ENCODE results near the gene TBXAS1. TPM values are rescaled to one million over a fixed set of nuclear protein-coding genes. Genes with fewer than 3 reads are reported as not detected.

Gene TBXAS1
- total RNA-seq, 2 donors from 2014 or later: 3.6 to 10.6 TPM

DNA sequence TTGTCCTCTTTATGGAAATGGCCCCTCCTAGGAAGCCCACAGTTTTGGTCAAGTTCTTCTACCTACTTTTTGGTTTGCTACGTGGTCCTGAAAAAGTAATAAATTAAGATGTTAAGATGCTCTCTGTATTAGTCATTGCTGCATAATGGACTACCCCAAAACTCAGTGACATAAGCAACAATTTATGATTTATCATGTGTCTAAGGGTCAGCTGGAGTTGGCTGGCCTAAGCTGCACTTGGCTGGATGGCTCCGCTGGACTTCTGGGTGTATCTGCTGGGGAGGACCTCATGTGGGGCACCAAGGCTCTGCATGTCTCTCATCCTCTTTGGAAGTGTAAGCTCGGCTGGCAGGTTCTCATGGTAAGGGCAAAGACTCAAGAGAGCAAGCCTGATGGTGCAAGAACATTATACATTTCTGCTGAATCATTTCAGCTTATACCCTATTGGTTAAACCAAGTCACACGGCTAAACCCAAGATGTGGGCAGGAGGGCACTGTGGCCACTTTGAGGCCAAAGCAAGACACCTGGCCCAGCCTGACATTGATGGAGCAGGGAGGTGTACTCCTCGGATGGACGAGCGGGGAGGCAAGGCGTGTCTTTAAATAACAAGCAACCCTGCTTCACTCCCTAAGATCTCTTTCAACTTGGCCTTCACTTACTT is 47.7 kb downstream of the TBXAS1 start:
- Histone ChIP-seq H3K4me3 (no peak overlapping the region), H3K27me3 (no peaks in the 10 kb centered on the region), H3K4me1 (peaks cover 8% of the 10 kb centered on the region), H3K27ac (no peak overlapping the region), H3K36me3 (replicated peaks in 1 of 2; ENCODE audit: insufficient read depth in 1 of 2, low read depth in 2 of 2) (no peaks in the 10 kb centered on the region), H3K9me3 (no peaks in the 10 kb centered on the region)
- TF ChIP-seq, protein P1, sequence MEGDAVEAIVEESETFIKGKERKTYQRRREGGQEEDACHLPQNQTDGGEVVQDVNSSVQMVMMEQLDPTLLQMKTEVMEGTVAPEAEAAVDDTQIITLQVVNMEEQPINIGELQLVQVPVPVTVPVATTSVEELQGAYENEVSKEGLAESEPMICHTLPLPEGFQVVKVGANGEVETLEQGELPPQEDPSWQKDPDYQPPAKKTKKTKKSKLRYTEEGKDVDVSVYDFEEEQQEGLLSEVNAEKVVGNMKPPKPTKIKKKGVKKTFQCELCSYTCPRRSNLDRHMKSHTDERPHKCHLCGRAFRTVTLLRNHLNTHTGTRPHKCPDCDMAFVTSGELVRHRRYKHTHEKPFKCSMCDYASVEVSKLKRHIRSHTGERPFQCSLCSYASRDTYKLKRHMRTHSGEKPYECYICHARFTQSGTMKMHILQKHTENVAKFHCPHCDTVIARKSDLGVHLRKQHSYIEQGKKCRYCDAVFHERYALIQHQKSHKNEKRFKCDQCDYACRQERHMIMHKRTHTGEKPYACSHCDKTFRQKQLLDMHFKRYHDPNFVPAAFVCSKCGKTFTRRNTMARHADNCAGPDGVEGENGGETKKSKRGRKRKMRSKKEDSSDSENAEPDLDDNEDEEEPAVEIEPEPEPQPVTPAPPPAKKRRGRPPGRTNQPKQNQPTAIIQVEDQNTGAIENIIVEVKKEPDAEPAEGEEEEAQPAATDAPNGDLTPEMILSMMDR (IDR thresholded peaks at IDR 0.05): no peak
- TF ChIP-seq POLR2A (IDR thresholded peaks at IDR 0.05): no peak
- WGBS, 2 donors: 92 to 93% methylated on average over 8 of the region's 8 CpGs
- ATAC-seq: no peak
- no peak for DNase-seq
- intact Hi-C loops (cut with DNase I): no loop called here

DNA sequence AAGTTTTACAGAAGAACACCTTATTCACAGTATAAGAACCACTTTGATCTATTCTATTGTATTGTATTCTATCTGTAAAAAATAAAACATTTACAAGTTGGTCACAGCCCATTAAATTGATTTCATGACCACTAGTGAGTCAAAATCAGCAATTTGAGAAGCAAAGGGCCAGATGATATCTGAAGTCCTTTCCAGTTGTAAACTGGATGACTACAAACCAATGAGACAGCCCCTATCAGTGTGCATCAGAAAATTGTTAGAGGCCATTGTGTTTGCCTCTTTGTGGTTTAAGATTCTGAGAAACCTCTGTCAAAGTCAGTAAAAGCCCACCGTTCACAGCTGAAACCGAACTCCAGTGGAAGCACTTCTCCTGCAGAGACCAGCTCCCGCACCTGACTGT is 54.8 kb downstream of the TBXAS1 start:
- intact Hi-C loops (cut with DNase I): no loop called here
- DNase-seq (no peak), ATAC-seq (no peak)
- Histone ChIP-seq H3K4me3 (no peak overlapping the region), H3K9me3 (no peaks in the 10 kb centered on the region), H3K36me3 (replicated peaks in 1 of 2; ENCODE audit: insufficient read depth in 1 of 2, low read depth in 2 of 2) (no peaks in the 10 kb centered on the region), H3K27me3 (no peaks in the 10 kb centered on the region), H3K4me1 (no peaks in the 10 kb centered on the region), H3K27ac (no peak overlapping the region)
- 62 to 79% methylated on average over 3 of the region's 3 CpGs for WGBS, 2 donors
- no peak for TF ChIP-seq POLR2A (IDR thresholded peaks at IDR 0.05)
- TF ChIP-seq, protein P1 (IDR thresholded peaks at IDR 0.05): no peak

DNA sequence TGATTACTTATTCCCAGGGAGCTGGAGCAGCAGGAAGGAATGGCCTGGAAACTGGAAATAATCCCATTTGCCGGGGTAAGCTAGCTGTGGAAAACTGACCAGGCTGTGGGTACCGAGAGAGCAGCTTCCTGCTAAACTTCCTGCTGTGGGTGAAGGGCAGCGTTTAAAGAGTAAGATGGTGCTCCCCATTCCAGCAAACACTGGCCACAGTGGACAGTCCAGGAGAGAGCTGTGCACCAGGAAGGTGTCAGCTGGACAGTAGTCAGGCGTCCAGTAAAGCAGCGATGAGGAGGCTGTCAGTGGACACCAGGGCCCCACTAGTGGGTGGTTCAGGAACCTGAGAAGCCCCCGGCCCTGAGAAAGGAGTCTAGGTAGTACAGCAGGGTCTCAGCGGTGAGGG is 55.4 kb downstream of the TBXAS1 start:
- no peaks in the 10 kb centered on the region for H3K9me3 ChIP-seq
- 84 to 92% methylated on average over 7 of the region's 7 CpGs for WGBS, 2 donors
- DNase-seq: no peak
- H3K4me1 ChIP-seq: no peaks in the 10 kb centered on the region
- intact Hi-C loops (cut with DNase I): no loop called here
- H3K36me3 ChIP-seq (replicated peaks in 1 of 2; ENCODE audit: insufficient read depth in 1 of 2, low read depth in 2 of 2): no peaks in the 10 kb centered on the region
- TF ChIP-seq, protein P1 (IDR thresholded peaks at IDR 0.05): no peak
- no peak for TF ChIP-seq POLR2A (IDR thresholded peaks at IDR 0.05)
- no peaks in the 10 kb centered on the region for H3K27me3 ChIP-seq
- no peak overlapping the region for H3K4me3 ChIP-seq
- no peak for ATAC-seq
- no peak overlapping the region for H3K27ac ChIP-seq

GRCh38 chr7:139885511-139885910 is 56.4 kb downstream of the TBXAS1 start:
- H3K27ac ChIP-seq: no peak overlapping the region
- no peak overlapping the region for H3K4me3 ChIP-seq
- no peaks in the 10 kb centered on the region for H3K36me3 ChIP-seq (replicated peaks in 1 of 2; ENCODE audit: insufficient read depth in 1 of 2, low read depth in 2 of 2)
- DNase-seq: no peak
- intact Hi-C loops (cut with DNase I): no loop called here
- no peaks in the 10 kb centered on the region for H3K9me3 ChIP-seq
- TF ChIP-seq, protein P1 (IDR thresholded peaks at IDR 0.05): no peak
- TF ChIP-seq POLR2A (IDR thresholded peaks at IDR 0.05): no peak
- no peak for ATAC-seq
- H3K4me1 ChIP-seq: no peaks in the 10 kb centered on the region
- no peaks in the 10 kb centered on the region for H3K27me3 ChIP-seq

DNA sequence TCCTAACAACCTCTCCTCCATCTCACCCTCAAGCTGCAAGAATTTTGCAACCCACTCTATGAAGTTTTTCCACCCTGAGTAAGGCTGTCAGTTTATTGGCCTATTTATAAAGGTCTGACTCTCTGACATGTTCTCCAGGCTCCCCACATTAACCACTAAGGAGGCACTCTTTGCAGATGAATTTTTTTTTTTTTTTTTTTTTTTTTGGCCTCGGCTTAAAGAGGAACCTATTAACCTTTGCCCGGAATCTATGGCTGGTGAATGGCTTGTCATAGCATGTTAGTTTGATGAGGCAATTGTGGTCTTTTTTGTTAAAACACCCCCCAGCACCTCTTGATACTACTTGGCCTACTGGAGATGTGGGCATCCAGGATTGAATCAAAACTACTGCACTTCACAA is 57.1 kb downstream of the TBXAS1 start:
- 49 to 75% methylated on average over 2 of the region's 2 CpGs for WGBS, 2 donors
- Histone ChIP-seq H3K36me3 (replicated peaks in 1 of 2; ENCODE audit: insufficient read depth in 1 of 2, low read depth in 2 of 2) (no peaks in the 10 kb centered on the region), H3K9me3 (no peaks in the 10 kb centered on the region), H3K27me3 (no peaks in the 10 kb centered on the region), H3K4me3 (no peak overlapping the region), H3K27ac (no peak overlapping the region), H3K4me1 (no peaks in the 10 kb centered on the region)
- intact Hi-C loops (cut with DNase I): no loop called here
- no peak for DNase-seq
- no peak for TF ChIP-seq POLR2A (IDR thresholded peaks at IDR 0.05)
- TF ChIP-seq, protein P1 (IDR thresholded peaks at IDR 0.05): no peak
- ATAC-seq: no peak
